Spleen (tissue), 11 donors: ENCODE measurements around the gene BRD2. TPM values are rescaled to one million over a fixed set of nuclear protein-coding genes. Genes with fewer than 3 reads are reported as not detected.

Experiments
- DNase-seq: peaks from one replicate; pipeline ENCODE4 v3.0.0-alpha.2; 2020
- H3K27ac ChIP-seq, 8 donors: fragments of 200-600 bp; sonication (generic) in 7 of 8; 1 replicate in 4 of 8; 2 replicates in 4 of 8; pipeline versions ENCODE4 v1.5.0 to v1.8.0; 2016 to 2021; ENCODE audit warnings: inconsistent platforms in 4 of 8, mild to moderate bottlenecking in 4 of 8, moderate library complexity in 1 of 8
- H3K27me3 ChIP-seq, 7 donors: fragments of 200-600 bp; sonication (generic) in 6 of 7; replicated peaks in 1 of 7; 1 replicate in 4 of 7; 2 replicates in 3 of 7; pipeline versions ENCODE4 v1.5.0 to v1.8.0; 2016 to 2021; ENCODE audit warnings: inconsistent platforms in 3 of 7, mild to moderate bottlenecking in 1 of 7
- H3K36me3 ChIP-seq, 6 donors: fragments of 200-600 bp; sonication (generic) in 5 of 6; 1 replicate in 4 of 6; 2 replicates in 2 of 6; pipeline versions ENCODE4 v1.5.0 to v1.8.0; 2016 to 2021; ENCODE audit warnings: inconsistent platforms in 2 of 6
- H3K4me1 ChIP-seq, 6 donors: fragments of 200-600 bp; sonication (generic) in 5 of 6; 1 replicate in 3 of 6; 2 replicates in 3 of 6; pipeline versions ENCODE4 v1.5.0 to v1.8.0; 2016 to 2021; ENCODE audit warnings: inconsistent platforms in 3 of 6
- H3K4me3 ChIP-seq, 8 donors: fragments of 200-600 bp; sonication (generic) in 7 of 8; 1 replicate in 4 of 8; 2 replicates in 4 of 8; pipeline versions ENCODE4 v1.5.0 to v1.8.0; 2016 to 2021; ENCODE audit warnings: inconsistent platforms in 4 of 8, mild to moderate bottlenecking in 4 of 8, moderate library complexity in 2 of 8
- H3K9me3 ChIP-seq, 8 donors: fragments of 200-600 bp; sonication (generic) in 7 of 8; 1 replicate in 4 of 8; 2 replicates in 4 of 8; pipeline versions ENCODE4 v1.5.0 to v1.8.0; 2016 to 2021; ENCODE audit warnings: inconsistent platforms in 4 of 8
- POLR2A ChIP-seq, 3 donors: fragments of 450-650 bp; IDR thresholded peaks; one replicate each; pipeline ENCODE4 v1.5.1; 2017; ENCODE audit warnings: antibody characterized with exemption in 3 of 3, mild to moderate bottlenecking in 1 of 3
- POLR2AphosphoS5 ChIP-seq, 3 donors: sonication (generic); formaldehyde crosslinking; IDR thresholded peaks; one replicate each; pipeline ENCODE4 v1.5.1; 2017; ENCODE audit warnings: antibody characterized with exemption in 3 of 3
- WGBS, 5 donors: extraction: QIAGEN DNeasy Blood & Tissue Kit in 3 of 5; methylation state at CpG; one replicate each; pipeline versions ENCODE4 v1.1.5 to v1.1.7; 2013 to 2018; 5-methylcytosine and 5-hydroxymethylcytosine counted together
- intact Hi-C: fragments of 100-400 bp; cut with DNase I; formaldehyde crosslinking; loops from one replicate; pipeline ENCODE4 v1.15.0; 2023; ENCODE audit warnings: low total_unique reads
- polyA plus RNA-seq, 3 donors: library from polyadenylated mRNA; stranded (reverse); fragments of 200-250 nt; gene quantifications; one replicate each; pipeline ENCODE4 v1.2.1, GENCODE V29; 2013
- total RNA-seq, 7 donors: library from RNA; depleted of rRNA in 3 of 7; stranded (reverse); fragments of >200 nt in 3 of 7; fragmentation: NEBNext Ultra II Directional in 4 of 7; extraction: Animal tissue kit (Norgen Biotek cat#: 25700) in 4 of 7; gene quantifications; one replicate each; pipeline versions ENCODE4 v1.1.0 to v1.2.1, GENCODE V29; 2016 to 2021
- TF ChIP-seq, protein P1 (sequence below), 11 experiments: fragments of 200-600 bp in 7 of 11; fragments of 450-650 bp in 4 of 11; sonication (generic) in 4 of 11; IDR thresholded peaks in 8 of 11; conservative IDR thresholded peaks in 3 of 11; 1 replicate in 7 of 11; 2 replicates in 4 of 11; pipeline versions ENCODE4 v1.4.0 to v1.8.0; 2016 to 2021; ENCODE audit warnings: antibody characterized with exemption in 11 of 11, inconsistent platforms in 4 of 11, mild to moderate bottlenecking in 1 of 11
- donor health status: healthy with polysubstance abuse.
- donor health status: DM: no; HTN: no; CAD: no; lungs with moderate emphysema.
- donor health status: DM: no; HTN: no; CAD: no.
- donor health status: Bipolar disorder and iron deficiency.
- donor health status: healthy.
- donor health status: DM: no; HTN: no; CAD: no.
- donor health status: DM: yes; HTN: yes; CAD: no.

The BRD2 gene
- total and polyA plus RNA-seq, 10 donors: 80.5 to 277 (median 217) TPM

DNA sequence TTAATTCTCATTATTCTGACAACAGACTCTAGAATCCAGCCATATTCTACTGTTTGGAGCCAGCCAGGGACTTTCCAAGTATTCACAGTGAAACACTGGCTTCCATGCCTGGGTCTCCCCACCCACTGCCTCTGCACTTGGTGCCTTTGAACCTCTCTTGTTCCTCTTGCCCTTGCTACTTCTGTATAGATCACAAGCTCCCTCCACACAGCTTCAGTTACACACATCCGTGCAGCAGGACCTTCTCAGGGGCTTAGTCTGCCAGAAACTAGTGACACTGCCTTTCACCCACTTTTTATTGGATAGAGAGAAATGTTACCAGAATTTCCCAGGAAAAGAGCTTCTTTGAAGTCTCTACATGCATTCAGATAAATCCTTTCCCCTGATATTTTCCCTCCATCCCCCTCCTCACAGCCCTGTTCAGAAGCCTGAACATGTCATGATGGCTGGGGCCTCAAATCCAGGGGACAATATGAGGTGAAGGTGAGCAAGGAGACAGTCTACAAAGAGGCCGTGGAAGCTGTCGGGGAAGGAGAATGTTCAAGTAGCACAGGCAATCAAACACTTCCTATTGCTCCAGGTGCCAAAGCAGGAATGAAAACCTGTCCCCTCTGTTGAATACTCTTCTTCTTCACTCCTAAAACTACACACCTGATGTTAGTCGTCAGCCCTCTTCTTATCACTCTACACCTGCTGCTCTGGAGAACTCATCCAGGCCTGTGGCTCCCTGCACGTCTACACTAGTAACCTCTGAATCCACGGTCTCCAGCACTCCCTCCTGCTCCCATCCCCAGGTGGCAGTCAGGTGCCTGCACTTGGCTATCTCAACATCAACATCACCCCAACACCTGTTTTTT lies 61.2 kb downstream of the BRD2 start:
- Histone ChIP-seq H3K4me1 (peaks cover 0 to 44% (median 25%) of the 10 kb centered on the region in 6 donors), H3K27me3 (no peaks in the 10 kb centered on the region), H3K4me3 (no peak overlapping the region), H3K9me3 (peaks cover 0 to 5% (median 2%) of the 10 kb centered on the region in 8 donors), H3K27ac (peak overlapping the region; percentile 83 to 96 (median 88)), H3K36me3 (no peaks in the 10 kb centered on the region)
- peak in 2 of 3 donors; percentile 90 to 96 for TF ChIP-seq POLR2A (IDR thresholded peaks at IDR 0.05)
- peak in 2 of 3 donors; percentile 70 to 99 for TF ChIP-seq POLR2AphosphoS5 (IDR thresholded peaks at IDR 0.05)
- TF ChIP-seq, protein P1, sequence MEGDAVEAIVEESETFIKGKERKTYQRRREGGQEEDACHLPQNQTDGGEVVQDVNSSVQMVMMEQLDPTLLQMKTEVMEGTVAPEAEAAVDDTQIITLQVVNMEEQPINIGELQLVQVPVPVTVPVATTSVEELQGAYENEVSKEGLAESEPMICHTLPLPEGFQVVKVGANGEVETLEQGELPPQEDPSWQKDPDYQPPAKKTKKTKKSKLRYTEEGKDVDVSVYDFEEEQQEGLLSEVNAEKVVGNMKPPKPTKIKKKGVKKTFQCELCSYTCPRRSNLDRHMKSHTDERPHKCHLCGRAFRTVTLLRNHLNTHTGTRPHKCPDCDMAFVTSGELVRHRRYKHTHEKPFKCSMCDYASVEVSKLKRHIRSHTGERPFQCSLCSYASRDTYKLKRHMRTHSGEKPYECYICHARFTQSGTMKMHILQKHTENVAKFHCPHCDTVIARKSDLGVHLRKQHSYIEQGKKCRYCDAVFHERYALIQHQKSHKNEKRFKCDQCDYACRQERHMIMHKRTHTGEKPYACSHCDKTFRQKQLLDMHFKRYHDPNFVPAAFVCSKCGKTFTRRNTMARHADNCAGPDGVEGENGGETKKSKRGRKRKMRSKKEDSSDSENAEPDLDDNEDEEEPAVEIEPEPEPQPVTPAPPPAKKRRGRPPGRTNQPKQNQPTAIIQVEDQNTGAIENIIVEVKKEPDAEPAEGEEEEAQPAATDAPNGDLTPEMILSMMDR (IDR thresholded peaks at IDR 0.05 in 8 of 11, conservative IDR thresholded peaks at IDR 0.05 in 3 of 11): no peak
- peak; percentile 82 for DNase-seq
- intact Hi-C loops: no loop called here
- WGBS, 5 donors: 35 to 54% (median 46%) methylated on average over 6 of the region's 6 CpGs

DNA sequence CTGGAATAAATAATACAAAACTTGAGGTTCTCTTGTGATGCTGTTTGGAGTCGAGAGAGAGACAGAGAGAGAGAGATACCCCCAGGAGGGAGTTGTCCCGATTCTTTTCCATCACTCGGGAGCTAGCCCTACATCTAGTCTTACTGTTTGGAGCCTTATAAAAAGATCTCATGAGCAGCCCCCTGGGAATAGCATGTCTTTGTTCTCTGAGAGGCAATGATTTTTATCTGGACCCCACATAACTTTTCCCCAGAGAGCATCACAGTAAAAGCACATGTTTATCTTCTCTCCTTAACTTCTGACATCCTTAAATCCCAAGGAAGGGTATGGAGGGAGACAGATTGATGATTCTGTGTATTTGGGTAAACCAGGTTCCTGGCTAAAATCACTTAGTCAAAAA lies 61.9 kb downstream of the BRD2 start:
- peak overlapping the region; percentile 83 to 96 (median 88) for H3K27ac ChIP-seq
- H3K36me3 ChIP-seq: no peaks in the 10 kb centered on the region

More for the DNA sequence above, 61.9 kb downstream of the BRD2 start:
- no peak overlapping the region for H3K4me3 ChIP-seq
- DNase-seq: no peak
- TF ChIP-seq POLR2A (IDR thresholded peaks at IDR 0.05) (no peak), POLR2AphosphoS5 (IDR thresholded peaks at IDR 0.05) (no peak)
- TF ChIP-seq, protein P1 (IDR thresholded peaks at IDR 0.05 in 8 of 11, conservative IDR thresholded peaks at IDR 0.05 in 3 of 11): no peak
- H3K27me3 ChIP-seq: no peaks in the 10 kb centered on the region
- H3K4me1 ChIP-seq: peaks cover 0 to 44% (median 25%) of the 10 kb centered on the region in 6 donors
- intact Hi-C loops: no loop called here
- 40 to 77% (median 57%) methylated on average over 3 of the region's 3 CpGs for WGBS, 5 donors
- peaks cover 0 to 12% (median 9%) of the 10 kb centered on the region in 8 donors for H3K9me3 ChIP-seq

Other genes with a start within 250 kb of the BRD2 start
- gene HLA-DQA2, start 227.2 kb upstream of the BRD2 start, total RNA-seq: 10 to 100 TPM in 4 of 7 donors, 1 to 10 TPM in 2, under 1 TPM in 1; 0.46 to 84.9 (median 10.9) TPM
- under 1 TPM; 0.10 to 0.29 (median 0.24) TPM for gene HLA-DQA2, start 227.2 kb upstream of the BRD2 start, polyA plus RNA-seq
- 10 to 100 TPM in 3 of 7 donors, 1 to 10 TPM in 3, not detected in 1; 1.0 to 72.6 (median 12.6) TPM for gene HLA-DQB2, start 205.1 kb upstream of the BRD2 start, total RNA-seq
- under 1 TPM in 2 of 3 donors, not detected in 1; 0.88 to 0.96 TPM for gene HLA-DQB2, start 205.1 kb upstream of the BRD2 start, polyA plus RNA-seq
- gene HLA-DOB, start 151.6 kb upstream of the BRD2 start, total RNA-seq: 10 to 100 TPM; 30.7 to 50.7 (median 43.9) TPM
- 100 to 1,000 TPM; 112 to 179 (median 141) TPM for gene HLA-DOB, start 151.6 kb upstream of the BRD2 start, polyA plus RNA-seq
- 100 to 1,000 TPM in 1 of 7 donors, 10 to 100 TPM in 6; 33.0 to 106 (median 77.9) TPM for gene TAP2, start 129.9 kb upstream of the BRD2 start, total RNA-seq
- 10 to 100 TPM; 26.4 to 40.9 (median 34.0) TPM for gene TAP2, start 129.9 kb upstream of the BRD2 start, polyA plus RNA-seq
- gene PSMB8, start 124.5 kb upstream of the BRD2 start, total RNA-seq: 100 to 1,000 TPM; 109 to 156 (median 147) TPM
- gene PSMB8, start 124.5 kb upstream of the BRD2 start, polyA plus RNA-seq: 100 to 1,000 TPM; 248 to 288 (median 279) TPM
- 100 to 1,000 TPM; 108 to 172 (median 147) TPM for gene TAP1, start 114.9 kb upstream of the BRD2 start, total RNA-seq
- 100 to 1,000 TPM in 2 of 3 donors, 10 to 100 TPM in 1; 98.5 to 154 (median 133) TPM for gene TAP1, start 114.9 kb upstream of the BRD2 start, polyA plus RNA-seq
- gene PSMB9, start 114.4 kb upstream of the BRD2 start, total RNA-seq: 100 to 1,000 TPM; 141 to 206 (median 169) TPM
- gene PSMB9, start 114.4 kb upstream of the BRD2 start, polyA plus RNA-seq: 100 to 1,000 TPM; 172 to 328 (median 204) TPM
- 100 to 1,000 TPM; 124 to 178 (median 144) TPM for gene HLA-DMB, start 27.6 kb upstream of the BRD2 start, total RNA-seq
- gene HLA-DMB, start 27.6 kb upstream of the BRD2 start, polyA plus RNA-seq: 100 to 1,000 TPM; 158 to 226 (median 209) TPM
- 100 to 1,000 TPM; 141 to 218 (median 173) TPM for gene HLA-DMA, start 15.5 kb upstream of the BRD2 start, total RNA-seq
- gene HLA-DMA, start 15.5 kb upstream of the BRD2 start, polyA plus RNA-seq: 100 to 1,000 TPM; 235 to 423 (median 270) TPM
- 10 to 100 TPM; 30.8 to 89.5 (median 68.6) TPM for gene HLA-DOA, start 41.0 kb downstream of the BRD2 start, total RNA-seq
- 10 to 100 TPM; 36.9 to 48.7 (median 40.0) TPM for gene HLA-DOA, start 41.0 kb downstream of the BRD2 start, polyA plus RNA-seq
- 100 to 1,000 TPM; 253 to 621 (median 517) TPM for gene HLA-DPA1, start 105.1 kb downstream of the BRD2 start, total RNA-seq
- 100 to 1,000 TPM; 346 to 466 (median 352) TPM for gene HLA-DPA1, start 105.1 kb downstream of the BRD2 start, polyA plus RNA-seq
- 100 to 1,000 TPM; 209 to 647 (median 414) TPM for gene HLA-DPB1, start 107.4 kb downstream of the BRD2 start, total RNA-seq
- gene HLA-DPB1, start 107.4 kb downstream of the BRD2 start, polyA plus RNA-seq: 100 to 1,000 TPM; 543 to 817 (median 574) TPM
- gene COL11A2, start 223.9 kb downstream of the BRD2 start, total RNA-seq: 1 to 10 TPM in 6 of 7 donors, under 1 TPM in 1; 0.79 to 2.4 (median 1.3) TPM
- gene COL11A2, start 223.9 kb downstream of the BRD2 start, polyA plus RNA-seq: 1 to 10 TPM in 2 of 3 donors, under 1 TPM in 1; 0.68 to 2.2 (median 1.8) TPM
- 10 to 100 TPM; 30.9 to 66.8 (median 54.2) TPM for gene RXRB, start 232.1 kb downstream of the BRD2 start, total RNA-seq
- 10 to 100 TPM; 29.1 to 72.4 (median 53.0) TPM for gene RXRB, start 232.1 kb downstream of the BRD2 start, polyA plus RNA-seq
- gene SLC39A7, start 232.3 kb downstream of the BRD2 start, total RNA-seq: 10 to 100 TPM; 42.8 to 58.7 (median 48.8) TPM
- gene SLC39A7, start 232.3 kb downstream of the BRD2 start, polyA plus RNA-seq: 10 to 100 TPM; 28.8 to 42.3 (median 33.8) TPM
- gene HSD17B8, start 236.1 kb downstream of the BRD2 start, total RNA-seq: 10 to 100 TPM in 5 of 7 donors, 1 to 10 TPM in 2; 8.7 to 20.1 (median 14.9) TPM
- gene HSD17B8, start 236.1 kb downstream of the BRD2 start, polyA plus RNA-seq: 10 to 100 TPM; 15.8 to 24.1 (median 16.5) TPM
- gene RING1, start 239.9 kb downstream of the BRD2 start, total RNA-seq: 10 to 100 TPM; 13.4 to 37.8 (median 29.6) TPM
- 10 to 100 TPM; 29.2 to 42.3 (median 32.5) TPM for gene RING1, start 239.9 kb downstream of the BRD2 start, polyA plus RNA-seq